KOPT-K1 (cell line): Measurements from ENCODE around the gene RAB1B.
A peak's percentile ranks its signal among the peaks of the same experiment; 100 is the strongest.

ENCODE experiments used
- H3K27ac ChIP-seq: fragments of 200-600 bp; sonication (generic); 2 replicates; pipeline ENCODE4 v1.5.1; 2016; ENCODE audit warnings: antibody characterized with exemption, mild to moderate bottlenecking, low read depth, low read length; ENCODE audit not compliant: poor library complexity, severe bottlenecking
- H3K36me3 ChIP-seq: fragments of 200-600 bp; sonication (generic); 2 replicates; pipeline ENCODE4 v1.5.1; 2017; ENCODE audit warnings: antibody characterized with exemption, mild to moderate bottlenecking, low read length, moderate library complexity; ENCODE audit not compliant: insufficient read depth
- H3K9me3 ChIP-seq: fragments of 200-600 bp; sonication (generic); 2 replicates; pipeline ENCODE4 v1.5.1; 2017; ENCODE audit warnings: antibody characterized with exemption, low read length, mild to moderate bottlenecking; ENCODE audit not compliant: insufficient read depth, poor library complexity, severe bottlenecking

RAB1B gene

DNA sequence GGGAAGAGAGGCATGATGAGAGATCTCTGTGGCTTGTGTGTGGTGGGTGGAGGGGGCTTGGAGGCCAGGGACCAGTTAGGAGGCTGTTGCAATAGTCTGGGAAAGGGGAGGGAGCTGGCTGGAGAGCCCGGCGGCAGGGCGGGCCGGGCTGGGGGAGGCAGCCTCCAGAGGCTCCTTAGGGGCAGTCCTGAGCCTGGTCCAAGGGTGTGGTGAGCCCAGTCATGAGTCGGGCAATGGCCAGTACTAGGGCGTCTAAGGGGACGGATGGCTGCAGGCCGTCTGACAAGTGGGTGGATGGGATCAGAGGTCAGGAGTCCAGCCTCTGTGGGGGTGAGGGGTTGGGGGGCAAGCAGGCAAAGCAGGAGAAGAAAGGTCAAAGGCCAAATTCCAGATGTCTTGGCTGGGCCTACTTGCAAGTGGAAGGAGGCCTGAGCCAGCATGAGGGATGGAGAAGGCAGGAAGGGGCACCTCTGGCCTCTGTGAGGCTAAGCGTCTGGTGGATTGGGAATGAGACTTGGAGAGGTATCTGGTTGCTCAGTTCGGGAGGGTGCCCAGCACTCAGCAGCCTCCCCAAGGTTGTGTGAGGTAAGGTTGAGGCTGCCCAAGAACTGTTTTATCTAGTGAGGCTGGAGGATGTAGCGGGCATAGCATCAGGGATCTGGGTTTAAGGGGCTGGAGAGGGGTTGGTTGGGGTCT is 54.4 kb downstream of the RAB1B start:
- Histone ChIP-seq H3K27ac (no peak overlapping the region), H3K36me3 (no peaks in the 10 kb centered on the region), H3K9me3 (no peaks in the 10 kb centered on the region)

DNA sequence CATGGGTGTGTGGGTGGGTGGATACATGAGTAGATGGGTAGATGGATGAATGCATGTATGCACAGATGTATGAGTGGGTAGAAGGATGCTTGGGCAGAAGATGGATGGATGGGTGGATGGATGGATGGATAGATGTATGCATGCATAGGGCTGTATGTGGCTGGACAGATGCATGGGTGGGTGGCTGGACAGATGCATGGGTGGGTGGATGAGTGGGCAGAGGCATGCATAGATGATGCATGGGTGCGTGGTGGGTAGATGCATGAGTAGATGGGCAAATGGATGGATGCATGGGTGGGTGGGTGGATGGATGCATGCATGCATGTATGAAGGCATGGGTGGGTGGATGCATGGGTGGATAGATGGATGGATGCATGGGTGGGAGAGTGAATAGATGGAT is 55.2 kb downstream of the RAB1B start:
- H3K36me3 ChIP-seq, result no peaks in the 10 kb centered on the region
- H3K27ac ChIP-seq, result no peak overlapping the region
- H3K9me3 ChIP-seq, result no peaks in the 10 kb centered on the region

DNA sequence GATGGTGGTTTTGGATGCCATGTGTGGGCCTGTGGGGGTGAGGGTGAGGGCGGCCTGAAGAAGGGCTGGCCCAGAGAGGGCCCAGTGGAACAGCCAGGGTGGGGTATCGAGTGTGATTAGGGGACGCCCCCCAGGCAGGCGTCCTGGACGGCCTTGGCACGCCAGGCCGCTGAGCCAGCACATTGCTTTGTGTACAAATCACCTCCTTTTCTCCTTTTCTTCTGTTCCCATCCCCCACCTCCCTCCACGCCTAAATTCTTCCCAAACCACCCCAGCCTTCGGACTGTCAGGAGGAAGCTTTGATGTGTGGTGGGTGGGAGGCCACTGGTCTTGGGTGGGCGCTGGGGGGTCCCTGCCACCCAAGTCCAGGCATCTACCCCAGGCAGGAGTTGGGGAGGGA is 56.2 kb downstream of the RAB1B start:
- H3K36me3 ChIP-seq, result no peaks in the 10 kb centered on the region
- H3K27ac ChIP-seq, result peak overlapping the region; percentile 92
- no peaks in the 10 kb centered on the region for H3K9me3 ChIP-seq

DNA sequence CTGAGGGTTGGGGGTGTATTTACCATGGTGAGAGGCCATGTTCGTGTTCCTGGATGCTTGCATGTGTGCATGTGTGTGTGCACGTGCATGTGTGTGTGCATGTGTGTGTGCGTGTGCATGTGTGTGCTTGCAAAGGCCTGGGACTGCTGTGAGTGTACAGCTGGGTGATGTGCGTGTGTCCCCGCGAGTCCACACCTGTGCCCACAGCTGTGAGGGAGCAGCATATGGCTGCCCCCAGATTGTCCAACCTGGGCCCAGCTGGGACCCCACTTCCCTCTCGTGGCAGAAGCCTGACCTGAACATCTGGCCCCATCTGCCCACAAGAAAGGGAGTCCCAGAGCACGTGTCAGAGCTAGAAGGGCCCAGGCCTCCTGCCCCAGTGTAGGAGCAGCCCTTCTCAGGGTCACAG is 56.8 kb downstream of the RAB1B start:
- H3K9me3 ChIP-seq, result no peaks in the 10 kb centered on the region
- peak overlapping the region; percentile 92 for H3K27ac ChIP-seq
- H3K36me3 ChIP-seq, result no peaks in the 10 kb centered on the region

DNA sequence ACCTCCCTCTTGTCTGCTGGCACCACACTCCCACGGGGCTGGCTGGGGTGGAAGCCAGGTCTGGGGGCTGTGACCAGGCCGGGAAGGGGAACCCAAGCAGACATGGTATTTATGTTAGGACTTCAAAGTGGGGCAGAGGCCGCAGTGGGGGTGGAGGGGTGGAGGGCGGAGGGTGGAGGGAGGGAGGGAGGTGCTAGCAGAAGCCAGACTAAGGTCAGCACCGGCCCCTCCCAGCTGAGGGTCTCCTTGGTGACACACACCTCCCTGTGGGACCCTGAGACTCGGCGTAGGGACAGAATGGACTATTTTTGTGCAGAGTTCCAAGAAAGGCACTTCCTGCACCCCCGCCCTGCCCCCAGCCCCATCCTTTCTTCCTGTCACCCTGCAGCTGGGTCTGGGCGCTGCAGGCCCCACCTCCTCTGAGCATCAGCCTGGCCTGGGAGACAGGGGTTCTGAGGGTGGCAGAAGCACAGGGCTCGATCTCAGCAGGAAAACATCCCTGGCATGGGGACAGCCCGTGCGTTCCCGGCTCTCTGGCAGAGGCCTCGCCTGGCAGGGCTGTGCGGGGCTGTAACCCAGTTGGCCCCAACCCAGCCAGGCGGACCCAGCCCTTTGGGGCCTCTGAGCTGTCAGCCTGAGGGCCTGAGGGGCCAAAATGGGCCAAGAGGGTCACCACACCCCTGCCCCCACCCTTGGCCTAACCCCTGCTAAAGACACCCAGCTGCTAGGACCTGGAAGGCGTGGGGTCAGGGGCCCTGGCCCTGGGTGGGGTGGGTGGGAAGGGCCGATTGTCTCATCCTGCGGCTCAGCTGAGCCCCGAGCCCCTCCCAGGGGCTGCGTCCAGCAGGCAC is 58.0 kb downstream of the RAB1B start:
- Histone ChIP-seq H3K9me3 (no peaks in the 10 kb centered on the region), H3K27ac (peak overlapping the region; percentile 92), H3K36me3 (no peaks in the 10 kb centered on the region)
